GM12875 (cell line): ENCODE results near the gene RFWD3.

ENCODE experiments used
- H3K4me3 ChIP-seq: one replicate; pipeline ENCODE4 v1.5.1; 2011; ENCODE audit warnings: low read depth, low read length, control low read depth
- TF ChIP-seq, protein P1 (sequence below): IDR thresholded peaks from 2 replicates; pipeline ENCODE4 v1.5.1; 2011; ENCODE audit warnings: low read depth, mild to moderate bottlenecking, control low read depth, inconsistent platforms, low read length, moderate library complexity, borderline replicate concordance; ENCODE audit not compliant: insufficient read depth

Gene RFWD3

DNA sequence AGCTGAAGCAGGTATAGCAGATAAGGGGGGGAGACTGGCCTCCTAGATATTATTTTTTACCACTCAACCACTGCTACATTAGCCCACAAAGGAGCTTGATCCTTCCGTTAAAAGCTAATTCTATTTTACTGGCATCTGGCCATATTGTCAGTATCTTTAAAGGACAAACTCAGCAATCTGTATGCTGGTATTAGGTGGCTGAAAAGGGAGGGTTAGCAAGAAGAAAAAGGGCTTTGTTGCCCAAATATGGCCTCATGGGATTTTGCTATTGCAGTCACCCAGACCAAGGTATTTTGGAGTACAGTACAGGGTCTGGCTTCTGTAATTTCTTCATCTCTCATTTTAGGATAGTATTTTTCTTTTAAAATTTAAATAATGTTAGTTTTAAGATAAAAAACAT is 14.4 kb downstream of the RFWD3 start:
- TF ChIP-seq, protein P1, sequence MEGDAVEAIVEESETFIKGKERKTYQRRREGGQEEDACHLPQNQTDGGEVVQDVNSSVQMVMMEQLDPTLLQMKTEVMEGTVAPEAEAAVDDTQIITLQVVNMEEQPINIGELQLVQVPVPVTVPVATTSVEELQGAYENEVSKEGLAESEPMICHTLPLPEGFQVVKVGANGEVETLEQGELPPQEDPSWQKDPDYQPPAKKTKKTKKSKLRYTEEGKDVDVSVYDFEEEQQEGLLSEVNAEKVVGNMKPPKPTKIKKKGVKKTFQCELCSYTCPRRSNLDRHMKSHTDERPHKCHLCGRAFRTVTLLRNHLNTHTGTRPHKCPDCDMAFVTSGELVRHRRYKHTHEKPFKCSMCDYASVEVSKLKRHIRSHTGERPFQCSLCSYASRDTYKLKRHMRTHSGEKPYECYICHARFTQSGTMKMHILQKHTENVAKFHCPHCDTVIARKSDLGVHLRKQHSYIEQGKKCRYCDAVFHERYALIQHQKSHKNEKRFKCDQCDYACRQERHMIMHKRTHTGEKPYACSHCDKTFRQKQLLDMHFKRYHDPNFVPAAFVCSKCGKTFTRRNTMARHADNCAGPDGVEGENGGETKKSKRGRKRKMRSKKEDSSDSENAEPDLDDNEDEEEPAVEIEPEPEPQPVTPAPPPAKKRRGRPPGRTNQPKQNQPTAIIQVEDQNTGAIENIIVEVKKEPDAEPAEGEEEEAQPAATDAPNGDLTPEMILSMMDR = no peak
- no peak overlapping the region for H3K4me3 ChIP-seq

DNA sequence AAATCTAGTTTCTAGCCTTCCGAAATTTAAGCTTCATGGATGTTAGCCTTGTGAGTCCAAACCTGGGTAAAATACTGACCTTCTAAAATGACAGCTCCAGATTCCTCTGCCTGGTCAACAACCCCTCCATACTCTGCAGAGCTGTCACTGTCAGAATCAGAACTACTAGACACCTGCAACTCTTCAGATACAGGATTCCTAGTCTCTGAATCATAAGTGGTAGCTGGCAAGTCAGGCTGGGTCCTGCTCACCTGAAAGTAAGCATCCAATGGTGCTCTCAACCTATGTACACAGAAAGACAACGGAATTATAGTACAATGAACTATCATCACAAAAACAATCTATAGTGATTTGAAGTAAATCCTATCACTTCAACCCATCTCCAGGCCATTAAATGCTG is 14.8 kb downstream of the RFWD3 start:
- TF ChIP-seq, protein P1 = no peak
- H3K4me3 ChIP-seq = no peak overlapping the region

DNA sequence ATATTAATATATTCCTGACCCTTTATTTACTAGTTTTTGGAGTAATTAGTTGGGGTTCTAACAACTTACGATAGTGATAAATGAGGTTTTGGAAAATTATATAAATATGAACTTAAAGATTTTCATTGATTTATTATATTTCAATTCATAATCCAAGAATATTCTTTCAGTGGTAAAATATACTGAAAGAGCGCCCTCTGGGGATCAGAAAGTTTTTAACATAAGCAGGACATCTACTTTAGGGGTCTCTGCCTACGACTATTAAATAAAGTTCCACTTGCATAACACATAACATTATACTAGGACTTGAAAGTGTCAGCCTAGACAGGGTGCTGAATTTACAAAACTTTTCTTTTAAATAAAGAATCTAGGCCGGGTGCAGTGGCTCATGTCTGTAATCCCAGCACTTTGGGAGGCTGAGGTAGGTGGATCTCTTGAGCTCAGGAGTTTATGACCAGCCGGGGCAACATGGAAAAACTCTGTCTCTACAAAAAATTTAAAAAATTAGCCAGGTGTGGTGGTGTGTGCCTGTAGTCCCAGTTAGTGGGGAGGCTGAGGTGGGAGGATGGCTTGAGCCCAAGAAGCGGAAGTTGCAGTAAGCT is 15.6 kb downstream of the RFWD3 start:
- TF ChIP-seq, protein P1 = peak; percentile 13; the same call in 1 of the 2 replicates

DNA sequence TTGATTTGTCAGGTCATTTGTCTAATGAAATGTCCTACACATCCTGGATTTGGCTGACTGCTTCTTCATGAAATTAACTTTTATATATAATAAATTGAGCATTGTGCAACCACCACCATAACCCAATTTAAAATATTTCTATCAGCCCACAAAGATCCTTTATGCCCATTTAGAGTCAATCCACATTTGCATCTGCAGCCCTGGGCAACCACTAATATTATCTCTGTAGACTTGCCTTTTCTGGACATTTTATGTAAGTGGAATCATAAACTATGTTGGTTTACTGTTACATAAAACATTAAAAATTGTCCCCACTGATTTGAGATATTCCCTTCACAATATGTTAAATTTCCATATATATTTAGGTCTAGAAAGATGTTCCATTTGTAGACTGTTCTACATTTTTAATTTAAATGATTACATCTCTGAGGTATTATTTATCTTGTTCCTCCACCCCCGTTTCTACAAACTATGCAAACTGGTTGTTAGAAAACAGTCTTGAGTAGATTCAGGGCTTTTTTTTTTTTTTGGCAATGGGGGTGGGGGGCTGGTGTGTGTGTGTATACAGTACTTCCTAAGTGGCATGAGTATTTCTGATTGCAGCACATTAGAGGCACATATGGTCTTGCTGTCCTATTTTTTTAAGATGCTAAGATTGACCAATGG is 16.7 kb downstream of the RFWD3 start:
- TF ChIP-seq, protein P1 = no peak
- H3K4me3 ChIP-seq = no peak overlapping the region

More for the DNA sequence above, 15.6 kb downstream of the RFWD3 start:
- H3K4me3 ChIP-seq = no peak overlapping the region

DNA sequence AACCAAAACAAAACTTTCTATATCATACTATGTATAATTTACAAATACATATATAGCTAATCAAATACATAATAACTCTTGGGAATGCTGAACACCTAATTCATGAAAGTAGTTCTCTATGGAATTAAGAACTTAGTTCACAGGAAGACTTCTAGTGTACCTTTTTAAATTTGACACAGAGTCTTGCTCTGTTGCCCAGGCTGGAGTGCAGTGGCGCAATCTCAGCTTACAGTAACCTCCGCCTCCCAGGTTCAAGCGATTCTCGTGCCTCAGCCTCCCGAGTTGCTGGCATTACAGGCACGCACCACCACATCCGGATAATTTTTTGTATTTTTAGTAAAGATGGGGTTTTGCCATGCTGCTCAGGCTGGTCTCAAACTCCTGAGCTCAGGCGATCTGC is 24.7 kb downstream of the RFWD3 start:
- TF ChIP-seq, protein P1 = no peak
- H3K4me3 ChIP-seq = no peak overlapping the region

GRCh38 chr16:74637742-74638453 is 28.8 kb downstream of the RFWD3 start:
- TF ChIP-seq, protein P1 = no peak

More at GRCh38 chr16:74637742-74638453, 28.8 kb downstream of the RFWD3 start:
- no peak overlapping the region for H3K4me3 ChIP-seq
